Fibroblast of skin of abdomen (primary cell): ENCODE results near the gene TSC22D4.

Source experiments
- DNase-seq: peaks from one replicate; pipeline ENCODE4 v3.0.0-alpha.2; 2013

Gene TSC22D4

GRCh38 chr7:100492738-100493475 is 13.9 kb upstream of the TSC22D4 start:
- no peak for DNase-seq

GRCh38 chr7:100491192-100491578 is 12.2 kb upstream of the TSC22D4 start:
- DNase-seq = no peak

DNA sequence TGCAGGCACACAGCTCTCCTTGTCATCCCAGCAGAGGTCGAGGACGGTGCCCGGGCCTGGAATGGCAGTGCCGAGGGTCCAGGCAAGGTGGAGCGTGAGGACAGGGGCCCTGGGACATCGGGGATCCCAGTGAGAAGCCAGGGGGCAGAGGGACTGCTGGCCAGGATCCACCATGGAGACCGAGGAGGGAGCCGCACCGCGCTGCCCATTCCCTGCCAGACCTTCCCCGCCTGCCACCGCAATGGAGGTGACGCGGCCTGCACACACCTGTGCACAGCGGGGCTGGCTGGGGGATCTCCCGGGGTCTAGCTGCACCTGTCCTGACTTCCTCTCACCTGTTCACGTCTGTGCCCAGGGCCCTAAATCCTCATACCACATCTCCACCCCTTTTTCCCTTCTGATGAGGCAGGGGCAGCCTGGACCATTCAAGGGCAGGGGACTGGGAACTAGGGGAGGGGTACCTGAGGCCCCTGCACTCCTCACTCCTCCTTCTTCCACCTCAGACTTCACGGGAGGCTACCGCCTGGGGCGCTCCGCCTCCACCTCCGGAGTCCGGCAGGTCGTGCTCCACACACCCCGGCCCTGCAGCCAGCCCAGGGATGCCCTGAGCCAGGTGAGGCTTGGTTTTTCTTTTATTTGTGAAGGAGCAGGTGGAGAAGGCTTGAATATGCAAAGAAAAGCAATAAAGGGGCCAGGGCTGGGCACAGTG is 11.6 kb upstream of the TSC22D4 start:
- no peak for DNase-seq

GRCh38 chr7:100489824-100490223 is 10.8 kb upstream of the TSC22D4 start:
- DNase-seq = peak; percentile 94

- DNase-seq = no peak
Observed at GRCh38 chr7:100489121-100489520, 10.1 kb upstream of the TSC22D4 start.

DNA sequence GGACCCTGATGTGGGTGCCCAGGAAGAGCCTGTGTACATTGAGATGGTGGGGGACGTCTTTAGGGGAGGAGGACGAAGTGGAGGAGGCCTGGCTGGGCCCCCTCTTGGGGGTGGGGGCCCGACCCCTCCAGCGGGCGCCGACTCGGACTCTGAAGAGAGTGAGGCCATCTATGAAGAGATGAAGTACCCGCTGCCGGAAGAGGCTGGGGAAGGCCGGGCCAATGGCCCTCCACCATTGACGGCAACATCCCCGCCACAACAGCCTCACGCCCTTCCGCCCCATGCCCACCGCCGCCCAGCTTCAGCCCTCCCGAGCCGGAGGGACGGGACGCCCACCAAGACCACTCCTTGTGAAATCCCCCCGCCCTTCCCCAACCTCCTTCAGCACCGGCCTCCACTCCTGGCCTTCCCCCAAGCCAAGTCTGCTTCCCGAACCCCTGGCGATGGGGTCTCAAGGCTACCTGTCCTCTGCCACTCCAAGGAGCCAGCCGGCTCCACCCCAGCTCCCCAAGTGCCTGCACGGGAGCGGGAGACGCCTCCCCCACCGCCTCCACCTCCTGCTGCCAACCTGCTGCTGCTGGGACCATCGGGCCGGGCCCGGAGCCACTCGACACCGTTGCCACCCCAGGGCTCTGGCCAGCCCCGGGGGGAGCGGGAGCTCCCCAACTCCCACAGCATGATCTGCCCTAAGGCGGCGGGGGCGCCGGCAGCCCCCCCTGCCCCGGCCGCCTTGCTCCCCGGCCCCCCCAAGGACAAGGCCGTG is 9.5 kb upstream of the TSC22D4 start:
- DNase-seq = no peak

DNA sequence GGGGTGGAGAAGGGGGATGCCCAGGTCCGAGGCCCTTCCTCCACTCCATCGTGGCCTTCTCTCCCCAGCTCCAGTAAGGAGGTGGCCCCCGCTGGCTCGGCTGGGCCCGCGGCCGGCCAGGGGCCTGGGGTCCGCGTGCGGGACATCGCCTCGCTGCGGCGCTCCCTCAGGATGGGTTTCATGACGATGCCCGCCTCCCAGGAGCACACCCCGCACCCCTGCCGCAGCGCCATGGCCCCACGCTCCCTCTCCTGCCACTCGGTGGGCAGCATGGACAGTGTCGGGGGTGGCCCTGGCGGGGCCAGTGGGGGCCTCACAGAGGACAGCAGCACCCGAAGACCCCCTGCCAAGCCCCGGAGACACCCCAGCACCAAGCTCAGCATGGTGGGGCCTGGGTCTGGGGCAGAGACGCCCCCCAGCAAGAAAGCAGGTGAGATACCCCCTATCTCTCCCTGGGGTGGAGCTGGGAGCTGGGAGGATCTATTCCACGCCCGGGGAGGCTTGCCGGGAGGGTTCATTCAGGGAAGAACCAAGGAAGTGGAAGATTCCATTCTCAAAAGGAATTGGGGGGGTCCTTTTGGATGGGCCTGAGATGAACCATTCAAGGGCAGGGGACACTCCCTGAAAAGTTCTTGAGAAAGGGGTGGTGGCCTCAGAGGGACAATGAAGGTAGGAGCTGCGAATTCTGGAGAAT is 7.9 kb upstream of the TSC22D4 start:
- peak; percentile 47 for DNase-seq

- no peak for DNase-seq
Observed at GRCh38 chr7:100486111-100486636, 7.2 kb upstream of the TSC22D4 start.

DNA sequence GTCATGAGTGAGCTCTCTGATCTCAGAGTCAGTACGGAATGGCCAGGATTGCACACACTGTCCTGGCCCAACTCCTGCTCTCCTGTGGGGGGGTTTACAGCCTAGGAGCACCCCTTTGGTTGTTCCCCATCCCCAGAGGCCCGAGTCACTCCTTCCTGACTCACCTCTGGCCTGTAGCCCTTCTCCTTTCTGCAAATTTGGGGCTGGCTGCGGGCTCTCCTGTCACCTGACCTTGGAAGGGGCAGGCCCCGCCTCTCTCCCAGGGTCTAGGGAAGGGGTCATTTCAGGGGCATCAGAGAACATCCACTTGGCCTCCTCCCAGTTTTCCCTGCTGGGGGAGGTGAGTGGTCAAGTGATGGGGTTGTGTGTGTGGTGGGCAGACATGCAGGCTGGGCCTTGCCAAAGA is 6.5 kb upstream of the TSC22D4 start:
- DNase-seq = no peak

DNA sequence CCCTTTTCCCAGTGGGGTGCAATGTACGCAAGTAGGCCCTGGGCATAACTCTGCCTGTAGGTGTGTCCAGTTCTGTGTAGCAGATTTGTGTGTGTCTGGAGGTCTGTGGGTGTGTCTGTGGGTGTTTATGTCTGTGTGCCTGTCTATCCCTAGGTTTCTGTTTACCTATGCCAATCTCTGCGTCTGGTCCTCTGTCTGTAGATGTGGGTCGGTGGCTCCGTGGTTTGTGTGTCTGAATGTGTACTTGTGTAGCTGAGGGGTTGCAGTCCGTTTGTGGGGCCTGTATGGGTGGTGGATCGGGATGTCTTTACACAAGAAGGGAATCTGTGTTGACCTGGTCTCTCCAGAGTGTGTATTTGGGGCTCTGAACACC is 5.6 kb upstream of the TSC22D4 start:
- no peak for DNase-seq

GRCh38 chr7:100483722-100484672 is 5.0 kb upstream of the TSC22D4 start, which contains the start of gene NYAP1:
Gene NYAP1, plus strand, starts transcription at chr7:100483927. Its CDS starts 1,385 bp downstream, at chr7:100485312.
- DNase-seq = peak; percentile 57

DNA sequence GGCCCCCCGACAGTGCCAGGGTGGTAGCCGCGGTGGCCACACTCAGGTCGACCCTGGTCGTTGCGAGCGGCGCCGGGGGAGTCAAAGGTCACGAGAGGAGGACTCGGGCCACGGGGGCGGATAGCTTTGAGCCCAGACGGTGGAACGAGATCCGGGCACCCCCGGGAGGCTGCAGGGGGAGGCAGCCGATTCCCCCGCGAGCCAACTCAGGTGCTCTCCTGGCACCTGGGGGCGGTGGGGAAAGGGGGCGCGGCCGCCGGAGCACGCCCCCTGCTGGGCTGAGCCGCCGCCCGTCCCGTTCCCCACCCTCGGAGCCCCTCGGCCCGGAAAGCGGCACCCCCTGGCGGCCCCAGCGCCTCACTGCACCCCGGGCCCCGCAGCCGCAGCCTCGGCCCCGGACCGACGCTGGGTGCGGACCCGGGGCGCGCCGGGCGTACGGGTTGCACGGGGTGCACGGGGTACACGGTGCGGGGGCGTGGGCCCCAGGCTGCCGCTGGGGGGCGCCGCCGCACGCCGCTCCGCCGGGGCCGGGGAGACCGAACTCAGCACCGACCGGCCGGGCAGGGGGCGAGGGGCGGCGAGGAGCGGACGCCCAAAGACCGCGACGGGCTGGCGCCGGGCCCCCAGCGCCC is 4.2 kb upstream of the TSC22D4 start:
- DNase-seq = peak; percentile 45

GRCh38 chr7:100482728-100483089 is 3.7 kb upstream of the TSC22D4 start:
- DNase-seq = no peak

DNA sequence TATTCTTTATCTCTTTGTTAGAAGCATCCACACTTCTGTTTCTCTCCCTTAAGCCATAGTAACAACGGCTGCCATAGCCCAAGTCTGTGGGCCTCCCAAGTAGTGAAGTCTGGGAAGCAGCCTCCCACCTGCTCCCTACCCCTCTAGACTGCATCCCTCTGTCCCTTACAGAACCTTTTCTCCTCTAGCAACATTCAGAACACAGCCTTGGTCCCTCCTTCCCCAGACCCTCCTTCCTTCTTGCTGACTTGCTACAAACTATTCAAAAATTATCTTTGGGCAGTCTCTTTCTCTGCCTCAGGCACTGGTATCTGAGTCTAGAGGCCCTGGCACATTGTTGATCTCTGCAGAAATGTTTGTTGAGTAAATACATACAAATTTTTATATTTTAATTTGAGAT is 2.5 kb upstream of the TSC22D4 start:
- DNase-seq = no peak

DNA sequence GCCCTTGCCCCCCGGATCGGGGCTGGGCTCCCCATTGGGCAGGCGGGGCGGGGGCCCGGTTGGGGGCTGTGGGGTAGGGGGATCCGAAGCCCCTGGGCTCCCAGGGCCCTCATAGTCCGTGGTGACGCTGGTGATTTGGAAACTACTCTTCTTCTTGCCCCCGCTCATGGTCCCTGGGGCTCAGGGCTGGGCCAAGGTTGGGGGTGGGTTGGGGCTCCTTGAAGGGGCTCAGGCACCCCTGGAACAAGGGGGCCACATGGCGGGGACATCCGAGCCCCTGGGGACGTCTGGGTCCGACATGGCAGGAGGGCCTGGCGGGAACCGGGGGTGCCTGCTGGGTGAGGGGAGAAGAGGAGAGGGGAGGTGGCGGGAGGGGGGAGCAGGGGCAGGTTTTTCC is 1.1 kb downstream of the TSC22D4 start:
- no peak for DNase-seq

DNA sequence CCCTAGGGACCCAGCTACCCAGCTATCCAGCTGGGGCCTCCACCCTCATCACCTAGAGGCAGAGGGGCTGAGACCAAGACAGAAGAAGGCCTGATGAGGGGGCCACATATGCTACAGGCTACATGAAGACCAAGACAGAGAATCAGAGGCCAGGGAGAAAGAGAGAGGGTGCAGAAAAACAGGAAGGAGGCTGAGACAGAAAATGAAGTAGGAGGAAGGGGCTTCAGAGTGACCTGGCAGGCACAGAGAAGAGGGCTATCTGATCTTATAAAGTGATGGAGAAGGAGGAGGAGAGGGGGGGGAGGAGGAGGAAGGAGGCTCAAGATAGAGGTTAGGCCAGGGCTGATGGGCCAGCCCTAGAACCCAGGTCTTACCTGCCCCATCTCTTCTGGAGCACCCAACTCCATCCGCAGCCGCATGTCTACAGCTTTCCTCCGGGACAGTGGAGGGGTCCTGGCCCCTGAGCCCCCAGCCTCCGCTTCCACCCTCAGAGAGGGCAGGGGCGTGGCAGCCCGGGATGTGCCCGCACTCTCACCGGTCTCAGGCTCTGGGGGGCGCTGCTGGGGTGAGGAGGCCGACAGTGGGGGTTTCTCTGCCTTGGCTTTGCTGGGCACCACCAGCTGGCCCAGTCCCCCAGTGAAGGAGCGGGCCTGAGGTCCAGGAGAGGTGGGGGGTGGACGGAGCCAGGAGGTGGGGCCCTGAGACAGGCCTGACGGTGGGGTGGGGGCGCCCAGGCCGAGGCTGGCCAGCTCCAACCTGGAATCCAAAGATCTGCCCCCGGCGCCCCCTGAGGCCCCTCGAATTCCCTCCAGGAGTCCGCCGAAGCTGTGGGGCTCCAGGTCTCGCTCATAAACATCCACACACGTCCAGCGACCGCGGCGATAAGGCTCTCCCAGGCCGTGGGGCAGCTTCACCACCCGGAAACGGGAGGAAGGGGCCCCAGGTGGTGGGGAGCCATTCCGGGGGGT is 1.8 kb downstream of the TSC22D4 start:
- DNase-seq = no peak

GRCh38 chr7:100476101-100476780 is 2.8 kb downstream of the TSC22D4 start:
- DNase-seq = no peak

- DNase-seq = no peak
Observed at GRCh38 chr7:100475549-100475948, 3.5 kb downstream of the TSC22D4 start.

GRCh38 chr7:100472854-100473499 is 6.0 kb downstream of the TSC22D4 start:
- DNase-seq = no peak
